Glomerular visceral epithelial cell (primary cell): ENCODE data around the gene LARP6.
A peak's percentile ranks its signal among the peaks of the same experiment; 100 is the strongest.
"Not testable (repeated sequence)": the region's sequence is repeated elsewhere in the genome, so short reads cannot be mapped to it uniquely, and the experiment has no call there.

ENCODE experiments used
- DNase-seq: peaks from one replicate; pipeline ENCODE4 v3.0.0-alpha.2; 2016; ENCODE audit errors: extremely low spot score

The LARP6 gene

GRCh38 chr15:70853973-70854665 lies at the start of gene LARP6:
Gene LARP6, minus strand, starts transcription at chr15:70854157. Its CDS starts 69 bp downstream, at chr15:70854088.
- peak; percentile 68 for DNase-seq

- DNase-seq = peak; percentile 44
Observed at GRCh38 chr15:70902107-70902506, 48.1 kb upstream of the LARP6 start.

- peak; percentile 58 for DNase-seq
Observed at GRCh38 chr15:70892912-70893560, 39.1 kb upstream of the LARP6 start.

GRCh38 chr15:70892002-70892911 lies 38.3 kb upstream of the LARP6 start, which contains the start of the genes LRRC49 and THAP10:
Gene LRRC49, plus strand, starts transcription at chr15:70892826. Its CDS starts 69 bp downstream, at chr15:70892895.
Gene THAP10, minus strand, starts transcription at chr15:70892433. Its CDS starts 161 bp downstream, at chr15:70892272.
- peak; percentile 97 for DNase-seq

GRCh38 chr15:70882361-70882760 lies 28.4 kb upstream of the LARP6 start:
- no peak for DNase-seq

- DNase-seq = no peak
Observed at GRCh38 chr15:70880781-70881180, 26.8 kb upstream of the LARP6 start.

GRCh38 chr15:70879401-70879800 lies 25.4 kb upstream of the LARP6 start:
- DNase-seq = no peak

GRCh38 chr15:70876683-70877082 lies 22.7 kb upstream of the LARP6 start:
- DNase-seq = no peak

- DNase-seq = no peak
Observed at GRCh38 chr15:70876011-70876410, 22.1 kb upstream of the LARP6 start.

- no peak for DNase-seq
Observed at GRCh38 chr15:70875001-70875782, 21.2 kb upstream of the LARP6 start.

- DNase-seq = no peak
Observed at GRCh38 chr15:70873232-70874054, 19.5 kb upstream of the LARP6 start.

- not testable (repeated sequence) for DNase-seq
Observed at GRCh38 chr15:70871490-70871889, 17.5 kb upstream of the LARP6 start.

- DNase-seq = no peak
Observed at GRCh38 chr15:70870051-70870450, 16.1 kb upstream of the LARP6 start.

GRCh38 chr15:70869346-70869745 lies 15.4 kb upstream of the LARP6 start:
- no peak for DNase-seq

- DNase-seq = no peak
Observed at GRCh38 chr15:70867911-70868467, 14.0 kb upstream of the LARP6 start.

- no peak for DNase-seq
Observed at GRCh38 chr15:70866982-70867641, 13.2 kb upstream of the LARP6 start.

GRCh38 chr15:70863450-70864218 lies 9.7 kb upstream of the LARP6 start:
- peak; percentile 62 for DNase-seq

GRCh38 chr15:70859998-70860397 lies 6.0 kb upstream of the LARP6 start:
- DNase-seq = no peak
